GM12878 (cell line): Measurements from ENCODE around the gene POU3F2. TPM values are rescaled to one million over a fixed set of nuclear protein-coding genes. Genes with fewer than 3 reads are reported as not detected.

ENCODE experiments used
- ATAC-seq: fragments of 200-7000 bp; cut with Tn5 transposase; 3 replicates; pipeline ENCODE4 v1.9.1; 2020; ENCODE audit warnings: mild to moderate bottlenecking, moderate library complexity
- BruUV-seq: library from RNA; stranded (reverse); fragments of 400-500 nt; replicated peaks from 2 replicates; lab custom pipeline; 2021; lab: Mats Ljungman, UMichigan
- CTCF ChIA-PET: fragments of 300-600 bp; sonication (Branson Sonifier 250); formaldehyde crosslinking; extraction: SDS; loops from one replicate; lab custom pipeline; 2021; ENCODE audit warnings: inconsistent platforms; lab: Yijun Ruan, JAX
- POLR2A ChIA-PET: fragments of 350-600 bp; formaldehyde crosslinking; extraction: SDS; loops from one replicate; lab custom pipeline; 2021; ENCODE audit warnings: inconsistent platforms; lab: Charles Lee
- RAD21 ChIA-PET: fragments of 300-600 bp; sonication (Branson Sonifier 250); formaldehyde crosslinking; loops from one replicate; lab custom pipeline; 2023; ENCODE audit warnings: antibody characterized with exemption; ENCODE audit not compliant: unreplicated experiment; lab: Charles Lee
- SMC1A ChIA-PET: fragments of 300-600 bp; sonication (Branson Sonifier 250); formaldehyde crosslinking; loops from one replicate; lab custom pipeline; 2023; ENCODE audit not compliant: unreplicated experiment, uncharacterized antibody; lab: Charles Lee
- DNase-seq: peaks from one replicate; pipeline ENCODE4 v3.0.0-alpha.2; 2011; ENCODE audit warnings: low read depth, low spot score
- FAIRE-seq: peaks from 3 replicates; lab custom pipeline; 2011; peaks lifted over from hg19 to GRCh38; lab: Jason Lieb, UNC
- H2AFZ ChIP-seq: 2 replicates; pipeline ENCODE4 v1.6.0; 2011; ENCODE audit warnings: low read depth, low read length, control low read depth; ENCODE audit not compliant: control insufficient read depth
- H3K27ac ChIP-seq: 2 replicates; pipeline ENCODE4 v1.5.1; 2011; ENCODE audit warnings: control low read depth; ENCODE audit not compliant: control insufficient read depth, insufficient read depth
- H3K27me3 ChIP-seq, 2 experiments: replicated peaks in 1 of 2; 2 replicates each; pipeline versions ENCODE4 v1.6.0 to v1.6.1; 2011; ENCODE audit warnings: low read length in 1 of 2; ENCODE audit not compliant: control insufficient read depth in 2 of 2, insufficient read depth in 2 of 2
- H3K36me3 ChIP-seq, 2 experiments: 2 replicates each; pipeline ENCODE4 v1.5.1; 2011; ENCODE audit warnings: low read length in 1 of 2; ENCODE audit not compliant: control insufficient read depth in 2 of 2, insufficient read depth in 2 of 2
- H3K4me1 ChIP-seq: 2 replicates; pipeline ENCODE4 v1.6.1; 2011; ENCODE audit warnings: mild to moderate bottlenecking, low read length, moderate library complexity, mixed read lengths; ENCODE audit not compliant: control insufficient read depth, insufficient read depth
- H3K4me2 ChIP-seq: 2 replicates; pipeline ENCODE4 v1.6.0; 2011; ENCODE audit warnings: control low read depth; ENCODE audit not compliant: control insufficient read depth, insufficient read depth
- H3K4me3 ChIP-seq: fragments of 200-600 bp; sonication (generic); 2 replicates; pipeline ENCODE4 v1.5.1; 2016
- H3K79me2 ChIP-seq: 2 replicates; pipeline ENCODE4 v1.6.0; 2011; ENCODE audit warnings: low read length; ENCODE audit not compliant: control insufficient read depth, insufficient read depth
- H3K9ac ChIP-seq: 2 replicates; pipeline ENCODE4 v1.8.0; 2011; ENCODE audit warnings: low read length, control low read depth, mixed read lengths; ENCODE audit not compliant: control insufficient read depth, insufficient read depth
- H3K9me3 ChIP-seq: replicated peaks from 3 replicates; pipeline ENCODE4 v1.5.1; 2011; ENCODE audit warnings: mild to moderate bottlenecking, low read length; ENCODE audit not compliant: control insufficient read depth, insufficient read depth
- H4K20me1 ChIP-seq: 2 replicates; pipeline ENCODE4 v1.6.0; 2011; ENCODE audit not compliant: control insufficient read depth, insufficient read depth
- FOXM1 ChIP-seq: IDR thresholded peaks from 2 replicates; pipeline ENCODE4 v1.6.1; 2012; ENCODE audit warnings: low read depth, mild to moderate bottlenecking, inconsistent platforms, low read length, moderate library complexity
- MYC ChIP-seq: IDR thresholded peaks from 2 replicates; pipeline ENCODE4 v1.6.1; 2011; ENCODE audit warnings: mild to moderate bottlenecking, low read length, moderate library complexity, inconsistent platforms; ENCODE audit not compliant: insufficient read depth, insufficient replicate concordance, insufficient read length, severe bottlenecking
- NFYA ChIP-seq: IDR thresholded peaks from 2 replicates; pipeline ENCODE4 v1.6.1; 2011; ENCODE audit warnings: low read depth, mild to moderate bottlenecking, low read length, improper control_type of control experiment, borderline replicate concordance
- RCOR1 ChIP-seq: conservative IDR thresholded peaks from 2 replicates; pipeline ENCODE4 v1.6.1; 2012; ENCODE audit warnings: low read depth, low read length, improper control_type of control experiment
- REST ChIP-seq: IDR thresholded peaks from 2 replicates; pipeline ENCODE4 v1.6.1; 2012; ENCODE audit warnings: mild to moderate bottlenecking, low read depth, low read length
- SIN3A ChIP-seq: IDR thresholded peaks from 2 replicates; pipeline ENCODE4 v1.6.1; 2012; ENCODE audit warnings: low read depth, low read length, improper control_type of control experiment
- SMAD1 ChIP-seq: fragments of 450-650 bp; IDR thresholded peaks from 2 replicates; pipeline ENCODE4 v1.6.1; 2018; ENCODE audit warnings: mild to moderate bottlenecking, low read depth; ENCODE audit not compliant: partially characterized antibody
- TCF3 ChIP-seq: IDR thresholded peaks from 2 replicates; pipeline ENCODE4 v1.6.1; 2012; ENCODE audit warnings: low read depth, mild to moderate bottlenecking, low read length, borderline replicate concordance; ENCODE audit not compliant: insufficient read depth
- WGBS: methylation state at CpG from one replicate; pipeline ENCODE4 v1.1.6; 2016; ENCODE audit warnings: low lambda C conversion rate; ENCODE audit not compliant: insufficient replicate concordance, insufficient coverage; ENCODE audit errors: missing lambda C conversion rate; 5-methylcytosine and 5-hydroxymethylcytosine counted together
- in situ Hi-C: fragments of 300-500 bp; cut with MboI; formaldehyde crosslinking; loops from 9 replicates; pipeline ENCODE4 v1.14.3; 2018; ENCODE audit warnings: mixed read lengths
- intact Hi-C: fragments of 100-400 bp; cut with micrococcal nuclease; formaldehyde crosslinking; loops from one replicate; pipeline ENCODE4 v1.14.2; 2022; ENCODE audit not compliant: unreplicated experiment
- polyA plus RNA-seq, 11 experiments: library from polyadenylated mRNA; depleted of rRNA in 4 of 11; unstranded in 6 of 11; stranded (reverse) in 5 of 11; fragments of >200 nt; fragmentation: Nextera tagmentation in 4 of 11; fragmentation: Illumina TruSeq in 1 of 11; extraction: Ambion mirVana in 4 of 11; extraction: Trizol in 1 of 11; gene quantifications; 1 replicate in 1 of 11; 2 replicates in 10 of 11; pipeline versions ENCODE4 v1.2.1 to v1.2.3, GENCODE V29; 2011 to 2016; ENCODE audit warnings: inconsistent platforms in 2 of 11, missing spikeins in 2 of 11, low read depth in 1 of 11
- total RNA-seq, 4 experiments: library from RNA; depleted of rRNA in 3 of 4; stranded (reverse); fragments of >200 nt in 3 of 4; fragmentation: Illumina TruSeq in 1 of 4; extraction: Trizol in 1 of 4; gene quantifications; 2 replicates each; pipeline versions ENCODE4 v1.2.1 to v1.2.3, GENCODE V29; 2013 to 2021
- TF ChIP-seq, protein P1 (sequence below): fragments of 450-650 bp; formaldehyde crosslinking; IDR thresholded peaks from 2 replicates; pipeline ENCODE4 v1.4.0; 2020; ENCODE audit warnings: mild to moderate bottlenecking, moderate library complexity
- TF ChIP-seq, protein P2 (sequence below): fragments of 450-650 bp; formaldehyde crosslinking; IDR thresholded peaks from 2 replicates; pipeline ENCODE4 v1.4.0; 2022; ENCODE audit warnings: mild to moderate bottlenecking, moderate library complexity

The POU3F2 gene
- total and polyA plus RNA-seq, 10 of the 15 experiments (the other 5 are each of a cell fraction or from before 2014, with no cell fraction given) = not detected

- intact Hi-C loops (no loop called here), in situ Hi-C loops (no loop called here)
- ATAC-seq (peak; percentile 27), FAIRE-seq (no peak), DNase-seq (no peak)
- H3K79me2 ChIP-seq = no peaks in the 10 kb centered on the region
- RAD21 ChIA-PET = no interaction called here
- H3K4me3 ChIP-seq = peak overlapping the region; percentile 64; the same call in 1 of the 2 replicates
- POLR2A ChIA-PET = no interaction called here
- H3K4me1 ChIP-seq = no peaks in the 10 kb centered on the region
- H3K9me3 ChIP-seq = no peaks in the 10 kb centered on the region; the same call in 2 of the 3 replicates
- H3K4me2 ChIP-seq = peak overlapping the region; percentile 84
- SMC1A ChIA-PET = no interaction called here
- no peak overlapping the region for H2AFZ ChIP-seq
- no peaks in the 10 kb centered on the region for H3K36me3 ChIP-seq
- no peaks in the 10 kb centered on the region for H4K20me1 ChIP-seq
- no peak overlapping the region for H3K27ac ChIP-seq
- no TSS peak for BruUV-seq
- H3K27me3 ChIP-seq = peaks cover 18 to 43% of the 10 kb centered on the region in 2 experiments
- 20% methylated on average over 41 of the region's 42 CpGs for WGBS
- CTCF ChIA-PET = no interaction called here
- H3K9ac ChIP-seq = no peak overlapping the region
- TF ChIP-seq SMAD1 (no peak), MYC (no peak), REST (no peak), TCF3 (no peak), NFYA (no peak), SIN3A (no peak), FOXM1 (no peak), RCOR1 (no peak)
- TF ChIP-seq, protein P1, sequence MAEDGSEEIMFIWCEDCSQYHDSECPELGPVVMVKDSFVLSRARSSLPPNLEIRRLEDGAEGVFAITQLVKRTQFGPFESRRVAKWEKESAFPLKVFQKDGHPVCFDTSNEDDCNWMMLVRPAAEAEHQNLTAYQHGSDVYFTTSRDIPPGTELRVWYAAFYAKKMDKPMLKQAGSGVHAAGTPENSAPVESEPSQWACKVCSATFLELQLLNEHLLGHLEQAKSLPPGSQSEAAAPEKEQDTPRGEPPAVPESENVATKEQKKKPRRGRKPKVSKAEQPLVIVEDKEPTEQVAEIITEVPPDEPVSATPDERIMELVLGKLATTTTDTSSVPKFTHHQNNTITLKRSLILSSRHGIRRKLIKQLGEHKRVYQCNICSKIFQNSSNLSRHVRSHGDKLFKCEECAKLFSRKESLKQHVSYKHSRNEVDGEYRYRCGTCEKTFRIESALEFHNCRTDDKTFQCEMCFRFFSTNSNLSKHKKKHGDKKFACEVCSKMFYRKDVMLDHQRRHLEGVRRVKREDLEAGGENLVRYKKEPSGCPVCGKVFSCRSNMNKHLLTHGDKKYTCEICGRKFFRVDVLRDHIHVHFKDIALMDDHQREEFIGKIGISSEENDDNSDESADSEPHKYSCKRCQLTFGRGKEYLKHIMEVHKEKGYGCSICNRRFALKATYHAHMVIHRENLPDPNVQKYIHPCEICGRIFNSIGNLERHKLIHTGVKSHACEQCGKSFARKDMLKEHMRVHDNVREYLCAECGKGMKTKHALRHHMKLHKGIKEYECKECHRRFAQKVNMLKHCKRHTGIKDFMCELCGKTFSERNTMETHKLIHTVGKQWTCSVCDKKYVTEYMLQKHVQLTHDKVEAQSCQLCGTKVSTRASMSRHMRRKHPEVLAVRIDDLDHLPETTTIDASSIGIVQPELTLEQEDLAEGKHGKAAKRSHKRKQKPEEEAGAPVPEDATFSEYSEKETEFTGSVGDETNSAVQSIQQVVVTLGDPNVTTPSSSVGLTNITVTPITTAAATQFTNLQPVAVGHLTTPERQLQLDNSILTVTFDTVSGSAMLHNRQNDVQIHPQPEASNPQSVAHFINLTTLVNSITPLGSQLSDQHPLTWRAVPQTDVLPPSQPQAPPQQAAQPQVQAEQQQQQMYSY (CRISPR knock-in tag) = no peak
- TF ChIP-seq, protein P2, sequence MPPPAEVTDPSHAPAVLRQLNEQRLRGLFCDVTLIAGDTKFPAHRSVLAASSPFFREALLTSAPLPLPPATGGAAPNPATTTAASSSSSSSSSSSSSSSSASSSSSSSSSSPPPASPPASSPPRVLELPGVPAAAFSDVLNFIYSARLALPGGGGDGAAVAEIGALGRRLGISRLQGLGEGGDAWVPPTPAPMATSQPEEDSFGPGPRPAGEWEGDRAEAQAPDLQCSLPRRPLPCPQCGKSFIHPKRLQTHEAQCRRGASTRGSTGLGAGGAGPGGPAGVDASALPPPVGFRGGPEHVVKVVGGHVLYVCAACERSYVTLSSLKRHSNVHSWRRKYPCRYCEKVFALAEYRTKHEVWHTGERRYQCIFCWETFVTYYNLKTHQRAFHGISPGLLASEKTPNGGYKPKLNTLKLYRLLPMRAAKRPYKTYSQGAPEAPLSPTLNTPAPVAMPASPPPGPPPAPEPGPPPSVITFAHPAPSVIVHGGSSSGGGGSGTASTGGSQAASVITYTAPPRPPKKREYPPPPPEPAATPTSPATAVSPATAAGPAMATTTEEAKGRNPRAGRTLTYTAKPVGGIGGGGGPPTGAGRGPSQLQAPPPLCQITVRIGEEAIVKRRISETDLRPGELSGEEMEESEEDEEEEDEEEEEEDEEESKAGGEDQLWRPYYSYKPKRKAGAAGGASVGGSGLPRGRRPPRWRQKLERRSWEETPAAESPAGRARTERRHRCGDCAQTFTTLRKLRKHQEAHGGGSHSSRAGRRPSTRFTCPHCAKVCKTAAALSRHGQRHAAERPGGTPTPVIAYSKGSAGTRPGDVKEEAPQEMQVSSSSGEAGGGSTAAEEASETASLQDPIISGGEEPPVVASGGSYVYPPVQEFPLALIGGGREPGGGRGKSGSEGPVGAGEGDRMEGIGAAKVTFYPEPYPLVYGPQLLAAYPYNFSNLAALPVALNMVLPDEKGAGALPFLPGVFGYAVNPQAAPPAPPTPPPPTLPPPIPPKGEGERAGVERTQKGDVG (CRISPR knock-in tag) = no peak
Measured at GRCh38 chr6:98833307-98834059, 891 bp upstream of the POU3F2 start.
